H54 (cell line): ENCODE data around the gene TRIM7.
A peak's percentile ranks its signal among the peaks of the same experiment; 100 is the strongest.

Experiments used
- DNase-seq: peaks from one replicate; pipeline ENCODE4 v3.0.0; 2011; ENCODE audit warnings: low spot score, mixed read lengths; ENCODE audit not compliant: insufficient read length
- FAIRE-seq: peaks from 3 replicates; lab custom pipeline; 2011; peaks lifted over from hg19 to GRCh38; lab: Jason Lieb, UNC
- POLR2A ChIP-seq: IDR thresholded peaks from 2 replicates; pipeline ENCODE4 v1.6.1; 2011; ENCODE audit warnings: low read depth, mild to moderate bottlenecking, low read length

Gene TRIM7

DNA sequence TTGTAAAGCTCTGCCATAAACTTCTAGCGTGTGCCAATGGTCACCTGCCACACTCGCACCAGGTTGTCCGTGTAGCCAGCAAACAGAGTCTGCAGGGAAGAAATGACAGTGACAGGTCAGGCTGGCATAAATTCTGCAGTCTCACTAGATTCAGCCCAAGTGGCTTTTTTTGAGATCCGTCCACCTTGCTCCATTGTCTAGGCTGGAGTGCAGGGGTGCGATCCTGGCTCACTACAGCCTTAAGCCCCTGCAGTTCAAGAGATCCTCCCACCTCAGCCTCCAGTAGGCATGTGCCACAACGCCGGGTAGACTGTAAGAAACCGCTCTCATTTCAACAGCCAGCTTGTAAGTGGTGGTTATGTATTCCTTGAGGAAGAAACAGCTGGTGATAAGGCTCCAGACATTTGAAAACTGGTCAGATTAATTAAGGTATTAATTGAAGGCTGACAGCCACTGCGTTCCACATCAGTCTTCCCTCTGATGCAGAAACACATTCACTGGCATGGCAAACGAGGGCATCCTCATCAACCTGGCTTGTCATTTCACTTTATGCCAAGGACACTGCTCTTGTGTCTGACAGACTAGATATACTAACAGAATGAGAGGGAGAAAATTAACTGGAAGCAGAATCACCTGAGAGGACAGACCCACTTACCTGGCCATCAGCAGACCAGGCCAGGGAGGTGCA lies 32.1 kb upstream of the TRIM7 start:
- TF ChIP-seq POLR2A = no peak
- FAIRE-seq (no peak), DNase-seq (no peak)

DNA sequence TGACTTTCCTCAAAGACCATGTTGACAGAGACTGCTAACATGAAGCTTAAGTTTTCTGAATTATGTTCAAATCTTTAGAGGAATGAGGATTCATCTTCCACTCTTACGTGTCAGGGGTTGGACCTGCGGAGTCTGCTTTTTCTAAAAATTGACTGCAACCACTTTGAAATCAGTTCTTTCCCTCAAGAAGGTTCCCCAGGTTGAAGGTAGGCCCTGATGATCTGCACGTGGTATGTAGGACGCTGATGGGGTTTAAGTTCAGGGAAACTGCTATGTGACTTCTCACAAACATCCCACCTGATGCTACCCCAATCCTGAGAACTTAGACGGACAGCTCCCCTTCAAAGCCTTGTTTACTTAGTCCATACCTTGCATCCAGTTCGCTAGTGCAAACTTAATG lies 31.5 kb upstream of the TRIM7 start:
- no peak for TF ChIP-seq POLR2A
- no peak for FAIRE-seq
- no peak for DNase-seq

DNA sequence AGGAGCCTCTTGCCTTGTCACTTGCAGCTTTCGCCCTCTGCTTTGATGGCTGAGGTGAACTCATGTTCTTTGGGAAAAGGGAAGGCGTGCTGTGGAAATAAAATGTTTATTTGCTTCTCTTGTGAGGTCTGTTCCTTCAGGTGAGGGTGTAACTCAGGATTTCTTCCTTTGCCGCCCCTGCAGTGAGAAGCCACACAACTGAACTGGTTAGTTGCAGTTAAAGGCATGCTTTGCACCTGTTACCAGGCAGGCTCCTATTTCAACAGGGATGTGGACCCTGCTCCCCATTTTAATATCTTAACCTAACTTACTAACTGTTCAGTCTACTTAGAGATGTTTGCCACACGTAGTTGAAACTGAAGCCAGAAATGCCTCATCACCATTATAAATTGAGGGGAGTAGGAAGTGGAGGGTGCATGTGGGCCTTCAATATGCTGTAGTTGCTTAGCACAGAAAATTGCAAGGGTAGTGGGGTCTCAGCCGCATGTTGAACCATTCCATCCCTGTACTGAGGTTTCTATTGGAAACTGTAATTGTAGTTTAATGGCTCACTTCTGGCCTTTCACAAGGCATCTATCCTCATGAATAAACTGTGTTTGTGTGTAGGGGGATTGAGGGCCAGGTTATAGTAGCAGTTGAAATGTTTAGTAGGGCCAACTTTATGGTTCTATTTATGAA lies 30.8 kb upstream of the TRIM7 start:
- no peak for TF ChIP-seq POLR2A
- no peak for FAIRE-seq

DNA sequence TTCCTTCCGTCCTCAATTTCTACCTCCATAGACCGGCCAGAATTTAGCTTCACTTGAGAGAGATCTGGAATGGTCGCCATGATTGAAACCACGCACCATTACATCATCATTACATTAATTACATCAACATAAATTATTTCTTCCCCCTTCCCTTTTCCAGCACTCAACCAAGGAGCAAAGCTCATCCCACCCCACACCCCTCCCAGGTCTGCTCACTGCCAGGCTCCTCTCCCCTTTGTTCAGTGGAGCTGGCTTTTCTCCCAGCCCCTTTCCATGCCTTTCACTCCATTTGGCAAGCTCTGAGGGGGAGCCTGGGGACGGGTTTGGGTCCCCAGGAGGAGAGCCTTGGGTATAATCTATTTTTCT lies 30.3 kb upstream of the TRIM7 start:
- TF ChIP-seq POLR2A = no peak
- DNase-seq = no peak
- no peak for FAIRE-seq

More for the DNA sequence above, 30.8 kb upstream of the TRIM7 start:
- DNase-seq = no peak

DNA sequence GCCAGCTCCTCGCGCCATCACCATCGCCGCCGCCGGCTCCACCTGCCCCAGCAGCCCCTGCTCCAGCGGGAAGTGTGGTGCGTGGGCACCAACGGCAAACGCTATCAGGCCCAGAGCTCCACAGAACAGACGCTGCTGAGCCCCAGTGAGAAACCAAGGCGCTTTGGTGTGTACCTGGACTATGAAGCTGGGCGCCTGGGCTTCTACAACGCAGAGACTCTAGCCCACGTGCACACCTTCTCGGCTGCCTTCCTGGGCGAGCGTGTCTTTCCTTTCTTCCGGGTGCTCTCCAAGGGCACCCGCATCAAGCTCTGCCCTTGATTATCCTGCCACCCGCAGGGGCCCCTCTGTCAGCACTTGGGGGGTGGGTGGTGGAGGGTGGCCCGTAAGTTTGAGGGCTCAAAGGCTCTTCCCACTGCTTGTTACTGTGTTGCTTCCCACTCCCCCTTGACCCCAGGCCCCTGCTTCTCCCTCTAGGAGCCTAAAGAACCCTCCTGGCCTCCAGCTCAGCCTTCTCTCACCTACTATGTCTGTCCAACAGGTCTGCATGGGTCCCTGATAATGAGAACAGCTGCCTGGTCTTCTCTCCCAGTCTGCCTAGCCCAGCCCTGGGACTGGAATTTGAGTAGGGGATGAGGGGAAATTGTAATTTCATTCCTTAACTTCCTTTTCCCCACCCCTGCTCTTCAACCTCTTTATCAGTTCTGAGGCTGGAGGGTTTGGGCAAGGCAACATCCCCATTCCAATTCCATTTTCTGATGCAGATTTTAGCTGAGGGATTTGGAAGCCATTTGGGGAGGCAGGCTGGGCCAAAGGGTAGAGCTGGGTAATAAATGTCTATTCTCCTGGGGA lies 29.7 kb upstream of the TRIM7 start:
- FAIRE-seq (no peak), DNase-seq (no peak)
- TF ChIP-seq POLR2A = 0 out of 2 replicates have a peak, but pooled peaks have one; percentile 15

DNA sequence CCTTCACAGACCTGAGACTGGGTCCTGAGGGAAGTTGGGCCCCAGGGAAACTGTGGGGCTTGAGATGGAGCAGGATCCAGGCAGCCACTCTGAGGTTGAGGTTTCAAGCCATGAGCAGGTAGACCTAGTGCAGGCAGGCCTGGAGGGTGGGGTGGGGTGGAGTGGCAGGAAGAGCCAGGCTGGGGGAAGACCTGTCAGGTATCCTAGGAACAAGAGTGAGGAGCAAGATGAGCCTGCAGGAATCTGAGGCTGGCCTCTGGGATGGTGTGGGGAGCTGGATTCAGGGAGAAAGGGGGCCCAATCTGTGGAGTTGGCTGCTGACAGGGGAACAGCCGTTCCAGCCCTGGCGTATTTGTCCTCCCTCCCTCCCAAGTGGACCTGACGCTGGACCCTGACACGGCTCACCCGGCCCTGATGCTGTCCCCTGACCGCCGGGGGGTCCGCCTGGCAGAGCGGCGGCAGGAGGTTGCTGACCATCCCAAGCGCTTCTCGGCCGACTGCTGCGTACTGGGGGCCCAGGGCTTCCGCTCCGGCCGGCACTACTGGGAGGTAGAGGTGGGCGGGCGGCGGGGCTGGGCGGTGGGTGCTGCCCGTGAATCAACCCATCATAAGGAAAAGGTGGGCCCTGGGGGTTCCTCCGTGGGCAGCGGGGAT lies 28.9 kb upstream of the TRIM7 start:
- FAIRE-seq (no peak), DNase-seq (no peak)
- no peak for TF ChIP-seq POLR2A

DNA sequence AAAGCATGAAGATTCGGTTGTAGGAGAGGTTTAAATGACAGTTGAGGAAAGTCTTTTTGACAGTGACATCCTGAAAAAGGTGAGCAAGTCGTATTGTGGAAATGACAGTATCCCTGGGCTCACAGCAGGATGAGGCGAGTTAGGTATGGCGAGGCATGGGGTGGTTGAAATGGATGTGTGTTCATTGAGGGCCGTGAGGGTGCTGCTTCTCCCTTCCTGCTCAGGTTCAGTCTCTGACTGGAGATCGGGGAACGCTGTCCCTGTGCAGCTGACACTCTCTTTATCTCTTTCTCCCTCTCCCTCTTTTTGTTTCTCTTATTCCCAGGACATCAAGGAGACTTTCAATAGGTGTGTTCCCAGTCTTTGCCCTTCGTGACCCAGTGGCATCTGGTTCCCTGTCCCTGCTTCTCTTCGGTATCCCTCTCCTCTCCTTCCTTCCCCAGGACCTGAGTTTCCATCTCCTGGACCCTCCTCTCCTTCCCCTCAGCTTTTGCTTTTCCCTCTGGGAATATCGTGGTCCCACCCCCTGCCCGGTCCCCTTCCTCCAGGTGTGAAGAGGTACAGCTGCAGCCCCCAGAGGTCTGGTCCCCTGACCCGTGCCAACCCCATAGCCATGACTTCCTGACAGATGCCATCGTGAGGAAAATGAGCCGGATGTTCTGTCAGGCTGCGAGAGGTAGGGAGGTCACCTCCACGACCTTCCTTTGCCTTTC lies 28.2 kb upstream of the TRIM7 start:
- no peak for FAIRE-seq
- no peak for TF ChIP-seq POLR2A
- no peak for DNase-seq

DNA sequence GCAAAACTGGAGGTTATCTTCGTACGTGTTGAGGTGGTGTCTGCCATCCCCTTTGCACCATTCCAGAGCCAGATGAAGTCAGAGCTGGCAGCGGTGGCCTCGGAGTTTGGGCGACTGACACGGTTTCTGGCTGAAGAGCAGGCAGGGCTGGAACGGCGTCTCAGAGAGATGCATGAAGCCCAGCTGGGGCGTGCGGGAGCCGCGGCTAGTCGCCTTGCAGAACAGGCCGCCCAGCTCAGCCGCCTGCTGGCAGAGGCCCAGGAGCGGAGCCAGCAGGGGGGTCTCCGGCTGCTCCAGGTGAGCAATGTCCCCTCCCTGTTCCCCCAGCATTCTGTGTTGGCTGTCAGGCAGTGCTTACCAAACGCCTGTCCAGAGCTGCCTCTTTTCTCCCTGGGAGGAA lies 27.6 kb upstream of the TRIM7 start:
- no peak for TF ChIP-seq POLR2A
- FAIRE-seq (no peak), DNase-seq (no peak)

DNA sequence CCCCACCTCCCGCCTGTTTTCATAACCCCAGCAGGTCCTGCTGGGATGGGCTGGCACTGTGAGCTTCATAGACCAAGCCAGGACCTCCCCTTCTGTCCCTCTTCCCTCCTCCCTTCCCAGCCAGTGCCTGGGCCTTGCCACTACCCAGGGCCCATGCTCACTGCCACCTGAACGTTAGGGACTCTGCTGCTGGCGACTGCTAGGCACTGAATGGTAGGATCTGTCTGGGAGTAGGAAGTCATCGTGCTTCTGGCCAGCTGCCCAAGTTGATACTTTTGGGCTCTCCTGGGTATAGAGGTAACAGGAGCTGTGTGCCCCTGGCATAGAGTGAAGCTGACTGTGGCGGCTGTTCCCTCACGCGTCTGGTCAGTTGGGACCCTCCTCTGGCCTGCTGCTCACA lies 26.4 kb upstream of the TRIM7 start:
- FAIRE-seq (no peak), DNase-seq (no peak)
- no peak for TF ChIP-seq POLR2A

DNA sequence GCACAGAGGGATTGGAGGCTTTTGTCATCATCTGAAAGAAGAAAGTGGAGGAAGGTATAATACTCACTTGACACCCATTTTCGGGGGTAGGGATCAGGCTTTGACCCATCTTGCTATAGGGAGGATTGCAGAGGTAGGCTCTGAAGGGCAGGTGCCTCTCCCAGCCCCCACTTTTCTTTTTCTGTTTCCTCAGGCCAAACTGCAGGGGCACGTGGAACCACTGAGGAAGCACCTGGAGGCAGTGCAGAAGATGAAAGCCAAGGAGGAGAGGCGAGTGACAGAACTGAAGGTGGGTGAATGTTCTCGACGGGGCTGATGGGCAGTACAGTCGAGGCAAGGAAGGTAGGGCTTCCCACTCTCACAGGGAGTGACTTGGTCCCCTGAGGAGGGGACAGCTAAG lies 25.6 kb upstream of the TRIM7 start:
- TF ChIP-seq POLR2A = no peak
- no peak for DNase-seq
- no peak for FAIRE-seq

DNA sequence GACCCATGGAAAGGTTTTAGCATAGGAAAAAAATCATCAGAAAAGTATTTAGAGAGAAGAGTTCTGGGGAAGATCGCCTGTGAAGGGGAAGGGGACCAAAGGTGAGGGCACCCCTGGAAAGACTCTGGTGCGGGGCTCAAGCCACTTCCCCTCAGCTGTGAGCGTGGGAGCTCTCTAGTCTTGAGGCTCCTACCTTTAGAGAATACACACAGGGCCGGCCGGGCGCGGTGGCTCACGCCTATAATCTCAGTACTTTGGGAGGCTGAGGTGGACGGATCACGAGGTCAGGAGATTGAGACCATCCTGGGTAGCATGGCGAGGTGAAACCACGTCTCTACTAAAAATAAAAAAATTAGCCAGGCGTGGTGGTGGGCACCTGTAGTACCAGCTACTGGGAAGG lies 25.0 kb upstream of the TRIM7 start:
- FAIRE-seq (no peak), DNase-seq (no peak)
- TF ChIP-seq POLR2A = no peak

DNA sequence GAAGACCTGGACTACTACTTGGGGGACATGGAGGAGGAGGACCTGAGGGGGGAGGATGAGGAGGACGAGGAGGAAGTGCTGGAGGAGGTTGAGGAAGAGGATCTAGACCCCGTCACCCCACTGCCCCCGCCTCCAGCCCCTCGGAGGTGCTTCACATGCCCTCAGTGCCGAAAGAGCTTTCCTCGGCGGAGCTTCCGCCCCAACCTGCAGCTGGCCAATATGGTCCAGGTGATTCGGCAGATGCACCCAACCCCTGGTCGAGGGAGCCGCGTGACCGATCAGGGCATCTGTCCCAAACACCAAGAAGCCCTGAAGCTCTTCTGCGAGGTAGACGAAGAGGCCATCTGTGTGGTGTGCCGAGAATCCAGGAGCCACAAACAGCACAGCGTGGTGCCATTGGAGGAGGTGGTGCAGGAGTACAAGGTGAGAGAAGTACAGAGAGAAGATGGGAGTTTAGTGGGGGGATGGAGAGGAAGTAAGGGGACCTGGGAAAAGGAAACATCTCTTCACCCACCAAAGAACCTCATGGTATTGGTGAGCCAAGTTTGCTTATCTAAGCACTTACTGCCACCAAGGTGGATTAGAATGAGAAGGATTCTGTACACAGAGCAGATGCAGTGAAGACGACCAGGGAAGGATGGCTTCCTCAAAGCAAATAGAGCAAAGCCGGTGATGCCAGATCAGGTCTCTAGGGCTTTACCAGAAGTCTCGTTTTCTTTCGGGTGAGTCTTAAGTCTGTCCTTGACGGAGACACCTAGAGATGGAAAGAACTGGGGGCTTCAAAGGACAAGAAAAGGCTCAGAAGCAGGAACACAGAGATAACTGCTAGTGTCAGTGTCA lies 19.6 kb upstream of the TRIM7 start:
- FAIRE-seq (no peak), DNase-seq (no peak)
- TF ChIP-seq POLR2A = no peak
